ENCODE results near the gene PALLD. TPM values are rescaled to one million over a fixed set of nuclear protein-coding genes. Genes with fewer than 3 reads are reported as not detected.

PALLD gene
- total RNA-seq, 1 experiment from 2014 or later: 6.5 TPM

GRCh38 chr4:168528131-168528949, 31.5 kb downstream of the PALLD start:
- Histone ChIP-seq H3K4me1 (ENCODE audit: control insufficient read depth, insufficient read depth, low read length) (no peaks in the 10 kb centered on the region), H3K36me3 (ENCODE audit: control insufficient read depth, insufficient read depth, low read length) (no peaks in the 10 kb centered on the region), H3K27me3 (ENCODE audit: control insufficient read depth, insufficient read depth, low read length) (no peaks in the 10 kb centered on the region), H3K4me3 (ENCODE audit: low read depth in 2 of 2, low read length in 2 of 2) (no peak overlapping the region), H3K9me3 (ENCODE audit: control insufficient read depth, insufficient read depth, low read depth, low read length) (no peaks in the 10 kb centered on the region), H3K27ac (ENCODE audit: low read length) (no peak overlapping the region)
- intact Hi-C loops (cut with micrococcal nuclease; ENCODE audit: unreplicated experiment): no loop called here
- in situ Hi-C loops (cut with HindIII; ENCODE audit: low pct_unique_long_range_greater_than_20kb, low sequenced_read_pairs): no loop called here
- ChIA-PET CTCF (no interaction called here), POLR2A (no interaction called here)
- ATAC-seq: no peak
- no peak for DNase-seq (ENCODE audit: low read depth, low spot score)
- no TSS peak for BruUV-seq (replicated peaks)
- TF ChIP-seq SIN3A (IDR thresholded peaks at IDR 0.05; ENCODE audit: borderline replicate concordance, insufficient read depth, low read depth, low read length) (no peak), POLR2AphosphoS5 (IDR thresholded peaks at IDR 0.05; ENCODE audit: low read depth, low read length) (no peak), TCF7L2 (IDR thresholded peaks at IDR 0.05; ENCODE audit: low read depth, low read length) (no peak)

- no peaks in the 10 kb centered on the region for H3K4me1 ChIP-seq (ENCODE audit: control insufficient read depth, insufficient read depth, low read length)
- ChIA-PET POLR2A (no interaction called here), CTCF (no interaction called here)
- H3K4me3 ChIP-seq (ENCODE audit: low read depth in 2 of 2, low read length in 2 of 2): no peak overlapping the region
- no peak overlapping the region for H3K27ac ChIP-seq (ENCODE audit: low read length)
- TF ChIP-seq POLR2AphosphoS5 (IDR thresholded peaks at IDR 0.05; ENCODE audit: low read depth, low read length) (no peak), SIN3A (IDR thresholded peaks at IDR 0.05; ENCODE audit: borderline replicate concordance, insufficient read depth, low read depth, low read length) (no peak), TCF7L2 (IDR thresholded peaks at IDR 0.05; ENCODE audit: low read depth, low read length) (no peak), REST (IDR thresholded peaks at IDR 0.05; ENCODE audit: insufficient read depth in 1 of 2, low read depth in 2 of 2, low read length in 1 of 2) (no peak), CTCF (IDR thresholded peaks at IDR 0.05) (no peak)
- H3K27me3 ChIP-seq (ENCODE audit: control insufficient read depth, insufficient read depth, low read length): no peaks in the 10 kb centered on the region
- ATAC-seq (no peak), DNase-seq (ENCODE audit: low read depth, low spot score) (no peak)
- no peaks in the 10 kb centered on the region for H3K36me3 ChIP-seq (ENCODE audit: control insufficient read depth, insufficient read depth, low read length)
- intact Hi-C loops (cut with micrococcal nuclease; ENCODE audit: unreplicated experiment) (no loop called here), in situ Hi-C loops (cut with HindIII; ENCODE audit: low pct_unique_long_range_greater_than_20kb, low sequenced_read_pairs) (no loop called here)
- no TSS peak for BruUV-seq (replicated peaks)
- no peaks in the 10 kb centered on the region for H3K9me3 ChIP-seq (ENCODE audit: control insufficient read depth, insufficient read depth, low read depth, low read length)
Observed at GRCh38 chr4:168529257-168529656, 32.4 kb downstream of the PALLD start.

- no TSS peak for BruUV-seq (replicated peaks)
- no peaks in the 10 kb centered on the region for H3K9me3 ChIP-seq (ENCODE audit: control insufficient read depth, insufficient read depth, low read depth, low read length)
- ATAC-seq: no peak
- TF ChIP-seq SIN3A (IDR thresholded peaks at IDR 0.05; ENCODE audit: borderline replicate concordance, insufficient read depth, low read depth, low read length): no peak
- no peak for TF ChIP-seq TCF7L2 (IDR thresholded peaks at IDR 0.05; ENCODE audit: low read depth, low read length)
- TF ChIP-seq POLR2AphosphoS5 (IDR thresholded peaks at IDR 0.05; ENCODE audit: low read depth, low read length): no peak
- TF ChIP-seq CTCF (IDR thresholded peaks at IDR 0.05): no peak
- no peak for TF ChIP-seq REST (IDR thresholded peaks at IDR 0.05; ENCODE audit: insufficient read depth in 1 of 2, low read depth in 2 of 2, low read length in 1 of 2)
- peaks cover 9% of the 10 kb centered on the region; the same call in 1 of the 2 replicates for H3K36me3 ChIP-seq (ENCODE audit: control insufficient read depth, insufficient read depth, low read length)
- no peaks in the 10 kb centered on the region for H3K27me3 ChIP-seq (ENCODE audit: control insufficient read depth, insufficient read depth, low read length)
- intact Hi-C loops (cut with micrococcal nuclease; ENCODE audit: unreplicated experiment) (no loop called here), in situ Hi-C loops (cut with HindIII; ENCODE audit: low pct_unique_long_range_greater_than_20kb, low sequenced_read_pairs) (no loop called here)
- H3K4me1 ChIP-seq (ENCODE audit: control insufficient read depth, insufficient read depth, low read length): no peaks in the 10 kb centered on the region
- H3K27ac ChIP-seq (ENCODE audit: low read length): no peak overlapping the region
- DNase-seq (ENCODE audit: low read depth, low spot score): no peak
- CTCF ChIA-PET: no interaction called here
- POLR2A ChIA-PET: no interaction called here
- no peak overlapping the region for H3K4me3 ChIP-seq (ENCODE audit: low read depth in 2 of 2, low read length in 2 of 2)
Observed at GRCh38 chr4:168531305-168531704, 34.5 kb downstream of the PALLD start.

Data from Panc1 (cell line).